Upper lobe of left lung (tissue), 4 donors: ENCODE data around the gene BMP8B.

Experiments used
- EP300 ChIP-seq, 4 donors: sonication (generic); formaldehyde crosslinking; IDR thresholded peaks; one replicate each; pipeline ENCODE4 v1.5.1; 2017; ENCODE audit warnings: antibody characterized with exemption in 4 of 4, control low read depth in 2 of 4
- POLR2A ChIP-seq, 4 donors: fragments of 450-650 bp; IDR thresholded peaks; one replicate each; pipeline ENCODE4 v1.5.1; 2016 to 2017; ENCODE audit warnings: antibody characterized with exemption in 4 of 4, mild to moderate bottlenecking in 2 of 4
- POLR2AphosphoS5 ChIP-seq, 2 donors: sonication (generic); formaldehyde crosslinking; IDR thresholded peaks; one replicate each; pipeline ENCODE4 v1.5.1; 2017; ENCODE audit warnings: antibody characterized with exemption in 2 of 2
- TF ChIP-seq, protein P1 (sequence below), 6 experiments: fragments of 450-650 bp in 4 of 6; fragments of 200-600 bp in 2 of 6; sonication (generic) in 2 of 6; IDR thresholded peaks; one replicate each; pipeline ENCODE4 v1.5.1; 2016 to 2019; ENCODE audit warnings: antibody characterized with exemption in 6 of 6

DNA sequence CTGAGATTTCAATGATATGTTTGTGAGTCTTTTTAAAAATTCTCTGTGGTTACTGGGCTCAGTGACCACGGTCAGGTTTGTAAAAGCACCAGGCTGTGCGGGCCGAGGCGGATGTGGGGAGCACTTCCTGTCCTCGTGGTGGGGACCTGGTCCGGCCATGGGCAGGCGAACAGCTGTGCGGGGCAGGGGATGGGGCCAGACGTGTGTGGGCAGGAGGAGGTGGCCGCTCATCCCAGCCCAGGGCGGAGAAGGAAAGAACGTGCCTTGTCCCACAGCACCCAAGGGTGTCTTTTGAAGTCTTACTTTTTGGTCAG is 12.3 kb downstream of the BMP8B start:
- TF ChIP-seq, protein P1, sequence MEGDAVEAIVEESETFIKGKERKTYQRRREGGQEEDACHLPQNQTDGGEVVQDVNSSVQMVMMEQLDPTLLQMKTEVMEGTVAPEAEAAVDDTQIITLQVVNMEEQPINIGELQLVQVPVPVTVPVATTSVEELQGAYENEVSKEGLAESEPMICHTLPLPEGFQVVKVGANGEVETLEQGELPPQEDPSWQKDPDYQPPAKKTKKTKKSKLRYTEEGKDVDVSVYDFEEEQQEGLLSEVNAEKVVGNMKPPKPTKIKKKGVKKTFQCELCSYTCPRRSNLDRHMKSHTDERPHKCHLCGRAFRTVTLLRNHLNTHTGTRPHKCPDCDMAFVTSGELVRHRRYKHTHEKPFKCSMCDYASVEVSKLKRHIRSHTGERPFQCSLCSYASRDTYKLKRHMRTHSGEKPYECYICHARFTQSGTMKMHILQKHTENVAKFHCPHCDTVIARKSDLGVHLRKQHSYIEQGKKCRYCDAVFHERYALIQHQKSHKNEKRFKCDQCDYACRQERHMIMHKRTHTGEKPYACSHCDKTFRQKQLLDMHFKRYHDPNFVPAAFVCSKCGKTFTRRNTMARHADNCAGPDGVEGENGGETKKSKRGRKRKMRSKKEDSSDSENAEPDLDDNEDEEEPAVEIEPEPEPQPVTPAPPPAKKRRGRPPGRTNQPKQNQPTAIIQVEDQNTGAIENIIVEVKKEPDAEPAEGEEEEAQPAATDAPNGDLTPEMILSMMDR (IDR thresholded peaks at IDR 0.05) = no peak
- TF ChIP-seq POLR2AphosphoS5 (IDR thresholded peaks at IDR 0.05) (no peak), EP300 (IDR thresholded peaks at IDR 0.05) (no peak), POLR2A (IDR thresholded peaks at IDR 0.05) (no peak)
